Caki2 (cell line): ENCODE data around the gene ARL8B. TPM values are rescaled to one million over a fixed set of nuclear protein-coding genes. Genes with fewer than 3 reads are reported as not detected.
"Not testable (repeated sequence)": the region's sequence is repeated elsewhere in the genome, so short reads cannot be mapped to it uniquely, and the experiment has no call there.

Source experiments
- DNase-seq: peaks from one replicate; pipeline ENCODE4 v3.0.0-alpha.2; 2015; ENCODE audit warnings: low read depth
- in situ Hi-C: cut with HindIII; loops from 2 replicates; pipeline ENCODE4 v1.10.0; 2016; ENCODE audit warnings: low sequenced_read_pairs, low pct_unique_long_range_greater_than_20kb, mixed read lengths
- total RNA-seq: library from RNA; depleted of rRNA; stranded (reverse); fragments of >200 nt; shearing (Covaris generic); gene quantifications from 2 replicates; pipeline ENCODE4 v1.2.3, GENCODE V29; 2014; ENCODE audit warnings: low replicate concordance

ARL8B gene
- total RNA-seq, 1 experiment from 2014 or later, result 39.9 TPM

- DNase-seq, result no peak
- in situ Hi-C loops, result no loop called here
These were observed 17.0 kb upstream of the ARL8B start for GRCh38 chr3:5105050-5105449.

GRCh38 chr3:5106371-5106770, 15.7 kb upstream of the ARL8B start:
- DNase-seq, in situ Hi-C loops: not testable (repeated sequence)

GRCh38 chr3:5106933-5107334, 15.2 kb upstream of the ARL8B start:
- in situ Hi-C loops, DNase-seq: not testable (repeated sequence)

- DNase-seq, result no peak
- in situ Hi-C loops, result no loop called here
These were observed 11.8 kb upstream of the ARL8B start for GRCh38 chr3:5110337-5110736.

GRCh38 chr3:5112043-5112442, 10.0 kb upstream of the ARL8B start:
- no peak for DNase-seq
- in situ Hi-C loops, result no loop called here

GRCh38 chr3:5113726-5114125, 8.4 kb upstream of the ARL8B start:
- in situ Hi-C loops, DNase-seq: not testable (repeated sequence)

GRCh38 chr3:5115506-5116162, 6.5 kb upstream of the ARL8B start:
- DNase-seq, result no peak
- in situ Hi-C loops, result no loop called here

GRCh38 chr3:5116538-5116937, 5.6 kb upstream of the ARL8B start:
- in situ Hi-C loops, result no loop called here
- no peak for DNase-seq

GRCh38 chr3:5120446-5120845, 1.6 kb upstream of the ARL8B start:
- no peak for DNase-seq
- in situ Hi-C loops, result no loop called here

- DNase-seq, result peak; percentile 11
- in situ Hi-C loops, result no loop called here
These were observed 932 bp downstream of the ARL8B start for GRCh38 chr3:5122741-5123706.

GRCh38 chr3:5123937-5124336, 1.8 kb downstream of the ARL8B start:
- DNase-seq, result no peak
- in situ Hi-C loops, result no loop called here

GRCh38 chr3:5126586-5126985, 4.5 kb downstream of the ARL8B start:
- no peak for DNase-seq
- in situ Hi-C loops, result no loop called here

- in situ Hi-C loops, result no loop called here
- DNase-seq, result no peak
These were observed 6.8 kb downstream of the ARL8B start for GRCh38 chr3:5128849-5129248.

GRCh38 chr3:5133239-5134018, 11.3 kb downstream of the ARL8B start:
- DNase-seq, result no peak
- in situ Hi-C loops, result no loop called here

- in situ Hi-C loops, result no loop called here
- no peak for DNase-seq
These were observed 11.9 kb downstream of the ARL8B start for GRCh38 chr3:5134019-5134391.

GRCh38 chr3:5134499-5134898, 12.4 kb downstream of the ARL8B start:
- in situ Hi-C loops, result no loop called here
- no peak for DNase-seq

- no peak for DNase-seq
These were observed 14.3 kb downstream of the ARL8B start for GRCh38 chr3:5136211-5136918.

GRCh38 chr3:5136919-5137429, 14.9 kb downstream of the ARL8B start:
- in situ Hi-C loops, result no loop called here
- no peak for DNase-seq

More at GRCh38 chr3:5136211-5136918, 14.3 kb downstream of the ARL8B start:
- in situ Hi-C loops, result no loop called here
